Activated naive CD4-positive, alpha-beta T cell treated with anti-CD3 and anti-CD28 coated beads, Interleukin-2, amount 10 ng/mL, durations not matched to agents 7 days and 5 days (primary cell): ENCODE results near the gene PCSK1.

Source experiments
- CTCF ChIA-PET: fragments of 350-600 bp; sonication (Branson Sonifier 250); formaldehyde crosslinking; loops from one replicate; lab custom pipeline; 2021; ENCODE audit warnings: antibody characterized with exemption; lab: Charles Lee
- DNase-seq: peaks from one replicate; pipeline ENCODE4 v3.0.0-alpha.2; 2020
- H3K27ac Mint-ChIP-seq: one replicate; pipeline ENCODE4 v1.8.0; 2021; ENCODE audit warnings: mild to moderate bottlenecking, moderate library complexity, mixed read lengths
- H3K27me3 Mint-ChIP-seq: one replicate; pipeline ENCODE4 v1.8.0; 2021; ENCODE audit warnings: mild to moderate bottlenecking, mixed read lengths
- H3K36me3 Mint-ChIP-seq: one replicate; pipeline ENCODE4 v1.8.0; 2021; ENCODE audit warnings: mixed read lengths
- H3K4me1 Mint-ChIP-seq: one replicate; pipeline ENCODE4 v1.8.0; 2021; ENCODE audit warnings: mixed read lengths
- H3K4me3 Mint-ChIP-seq: one replicate; pipeline ENCODE4 v1.8.0; 2021; ENCODE audit warnings: mild to moderate bottlenecking, moderate library complexity, mixed read lengths
- H3K9me3 Mint-ChIP-seq: one replicate; pipeline ENCODE4 v1.8.0; 2021; ENCODE audit warnings: mixed read lengths

Gene PCSK1

GRCh38 chr5:96447949-96448348, 14.9 kb upstream of the PCSK1 start:
- DNase-seq, result no peak
- no peak overlapping the region for H3K4me3 Mint-ChIP-seq
- H3K27me3 Mint-ChIP-seq, result peaks cover 19% of the 10 kb centered on the region
- no peaks in the 10 kb centered on the region for H3K4me1 Mint-ChIP-seq
- no peaks in the 10 kb centered on the region for H3K36me3 Mint-ChIP-seq
- CTCF ChIA-PET, result interaction anchor here (1.1 kb wide), 1 partner anchor 709 kb away, joined by 3 read pairs; no protein-coding TSS in a partner anchor
- H3K27ac Mint-ChIP-seq, result no peak overlapping the region
- H3K9me3 Mint-ChIP-seq, result no peaks in the 10 kb centered on the region

- DNase-seq, result no peak
- Mint-ChIP-seq H3K9me3 (no peaks in the 10 kb centered on the region), H3K4me1 (peaks cover 9% of the 10 kb centered on the region), H3K36me3 (no peaks in the 10 kb centered on the region), H3K4me3 (no peak overlapping the region), H3K27ac (no peak overlapping the region), H3K27me3 (peaks cover 18% of the 10 kb centered on the region)
- CTCF ChIA-PET, result interaction anchor here (0.6 to 1.8 kb wide), 8 partner anchors 10 to 785 kb away, joined by 3 to 8 read pairs (median 4); no protein-coding TSS in a partner anchor
Measured at GRCh38 chr5:96440185-96440538, 7.1 kb upstream of the PCSK1 start.

- Mint-ChIP-seq H3K4me3 (no peak overlapping the region), H3K27me3 (peaks cover 18% of the 10 kb centered on the region), H3K27ac (no peak overlapping the region), H3K9me3 (no peaks in the 10 kb centered on the region), H3K36me3 (no peaks in the 10 kb centered on the region), H3K4me1 (peaks cover 9% of the 10 kb centered on the region)
- no peak for DNase-seq
- CTCF ChIA-PET, result interaction anchor here (0.6 to 1.7 kb wide), 8 partner anchors 9 to 785 kb away, joined by 3 to 8 read pairs (median 4); no protein-coding TSS in a partner anchor
Measured at GRCh38 chr5:96439477-96440184, 6.6 kb upstream of the PCSK1 start.

- H3K27me3 Mint-ChIP-seq, result peaks cover 43% of the 10 kb centered on the region
- no peaks in the 10 kb centered on the region for H3K9me3 Mint-ChIP-seq
- H3K27ac Mint-ChIP-seq, result no peak overlapping the region
- H3K4me1 Mint-ChIP-seq, result no peaks in the 10 kb centered on the region
- H3K36me3 Mint-ChIP-seq, result no peaks in the 10 kb centered on the region
- no peak overlapping the region for H3K4me3 Mint-ChIP-seq
- CTCF ChIA-PET, result interaction anchor here (1.0 to 1.3 kb wide), 2 partner anchors 89 to 167 kb away, joined by 3 to 4 read pairs; no protein-coding TSS in a partner anchor
- peak; percentile 70 for DNase-seq
Measured at GRCh38 chr5:96434201-96434645, 1.2 kb upstream of the PCSK1 start.

- Mint-ChIP-seq H3K27me3 (peaks cover 43% of the 10 kb centered on the region), H3K4me1 (no peaks in the 10 kb centered on the region), H3K27ac (no peak overlapping the region), H3K36me3 (no peaks in the 10 kb centered on the region), H3K9me3 (no peaks in the 10 kb centered on the region), H3K4me3 (no peak overlapping the region)
- DNase-seq, result no peak
- CTCF ChIA-PET, result no interaction called here
Measured at GRCh38 chr5:96432216-96433065, 607 bp downstream of the PCSK1 start.

- H3K27me3 Mint-ChIP-seq, result peaks cover 43% of the 10 kb centered on the region
- H3K9me3 Mint-ChIP-seq, result no peaks in the 10 kb centered on the region
- H3K4me3 Mint-ChIP-seq, result no peak overlapping the region
- DNase-seq, result no peak
- CTCF ChIA-PET, result no interaction called here
- no peaks in the 10 kb centered on the region for H3K4me1 Mint-ChIP-seq
- no peaks in the 10 kb centered on the region for H3K36me3 Mint-ChIP-seq
- H3K27ac Mint-ChIP-seq, result no peak overlapping the region
Measured at GRCh38 chr5:96431376-96432187, 1.5 kb downstream of the PCSK1 start.

GRCh38 chr5:96427824-96428223, 5.2 kb downstream of the PCSK1 start:
- CTCF ChIA-PET, result no interaction called here
- Mint-ChIP-seq H3K27me3 (peaks cover 25% of the 10 kb centered on the region), H3K27ac (no peak overlapping the region), H3K4me1 (no peaks in the 10 kb centered on the region), H3K9me3 (no peaks in the 10 kb centered on the region), H3K4me3 (no peak overlapping the region), H3K36me3 (no peaks in the 10 kb centered on the region)
- no peak for DNase-seq

- no peak overlapping the region for H3K4me3 Mint-ChIP-seq
- H3K27me3 Mint-ChIP-seq, result peaks cover 15% of the 10 kb centered on the region
- H3K9me3 Mint-ChIP-seq, result no peaks in the 10 kb centered on the region
- H3K4me1 Mint-ChIP-seq, result no peaks in the 10 kb centered on the region
- no peak for DNase-seq
- no peak overlapping the region for H3K27ac Mint-ChIP-seq
- CTCF ChIA-PET, result no interaction called here
- no peaks in the 10 kb centered on the region for H3K36me3 Mint-ChIP-seq
Measured at GRCh38 chr5:96426831-96427230, 6.2 kb downstream of the PCSK1 start.

GRCh38 chr5:96425443-96425842, 7.6 kb downstream of the PCSK1 start:
- no peak for DNase-seq
- H3K4me3 Mint-ChIP-seq, result no peak overlapping the region
- no peak overlapping the region for H3K27ac Mint-ChIP-seq
- no peaks in the 10 kb centered on the region for H3K36me3 Mint-ChIP-seq
- H3K27me3 Mint-ChIP-seq, result peaks cover 8% of the 10 kb centered on the region
- no peaks in the 10 kb centered on the region for H3K9me3 Mint-ChIP-seq
- CTCF ChIA-PET, result no interaction called here
- H3K4me1 Mint-ChIP-seq, result no peaks in the 10 kb centered on the region

- Mint-ChIP-seq H3K9me3 (no peaks in the 10 kb centered on the region), H3K4me3 (no peak overlapping the region), H3K4me1 (no peaks in the 10 kb centered on the region), H3K27ac (no peak overlapping the region), H3K36me3 (no peaks in the 10 kb centered on the region), H3K27me3 (peaks cover 6% of the 10 kb centered on the region)
- no peak for DNase-seq
- CTCF ChIA-PET, result no interaction called here
Measured at GRCh38 chr5:96415897-96416296, 17.2 kb downstream of the PCSK1 start.

GRCh38 chr5:96412868-96413449, 20.1 kb downstream of the PCSK1 start:
- Mint-ChIP-seq H3K27ac (no peak overlapping the region), H3K9me3 (no peaks in the 10 kb centered on the region), H3K4me1 (no peaks in the 10 kb centered on the region), H3K27me3 (peaks cover 5% of the 10 kb centered on the region), H3K36me3 (no peaks in the 10 kb centered on the region), H3K4me3 (no peak overlapping the region)
- DNase-seq, result no peak
- CTCF ChIA-PET, result interaction anchor here (1.0 kb wide), 1 partner anchor 189 kb away, joined by 3 read pairs; no protein-coding TSS in a partner anchor

GRCh38 chr5:96410013-96410412, 23.0 kb downstream of the PCSK1 start:
- H3K4me3 Mint-ChIP-seq, result no peak overlapping the region
- H3K36me3 Mint-ChIP-seq, result no peaks in the 10 kb centered on the region
- DNase-seq, result no peak
- peaks cover 3% of the 10 kb centered on the region for H3K27me3 Mint-ChIP-seq
- no peak overlapping the region for H3K27ac Mint-ChIP-seq
- H3K9me3 Mint-ChIP-seq, result no peaks in the 10 kb centered on the region
- H3K4me1 Mint-ChIP-seq, result no peaks in the 10 kb centered on the region
- CTCF ChIA-PET, result interaction anchor here (0.9 kb wide), 1 partner anchor 64 kb away, joined by 3 read pairs; no protein-coding TSS in a partner anchor

- CTCF ChIA-PET, result interaction anchor here (0.6 kb wide), 1 partner anchor 750 kb away, joined by 3 read pairs; no protein-coding TSS in a partner anchor
- H3K4me3 Mint-ChIP-seq, result no peak overlapping the region
- no peak overlapping the region for H3K27ac Mint-ChIP-seq
- DNase-seq, result no peak
- H3K36me3 Mint-ChIP-seq, result no peaks in the 10 kb centered on the region
- H3K27me3 Mint-ChIP-seq, result peaks cover 3% of the 10 kb centered on the region
- no peaks in the 10 kb centered on the region for H3K4me1 Mint-ChIP-seq
- no peaks in the 10 kb centered on the region for H3K9me3 Mint-ChIP-seq
Measured at GRCh38 chr5:96408841-96409538, 24.1 kb downstream of the PCSK1 start.
